H1 (cell line): ENCODE measurements around the gene PSIP1. TPM values are rescaled to one million over a fixed set of nuclear protein-coding genes. Genes with fewer than 3 reads are reported as not detected.

ENCODE experiments used
- CTCF ChIA-PET: fragments of 300-600 bp; sonication (Branson Sonifier 250); formaldehyde crosslinking; loops from one replicate; lab custom pipeline; 2021; ENCODE audit not compliant: partially characterized antibody; lab: Charles Lee
- POLR2A ChIA-PET: fragments of 300-600 bp; sonication (Branson Sonifier 250); formaldehyde crosslinking; loops from one replicate; lab custom pipeline; 2021; ENCODE audit warnings: inconsistent platforms; ENCODE audit not compliant: partially characterized antibody; lab: Charles Lee
- DNase-seq, 2 experiments: peaks; one replicate each; pipeline versions ENCODE4 v3.0.0 to v3.0.0-alpha.2; 2010 to 2022; ENCODE audit warnings: low spot score in 2 of 2, low read depth in 1 of 2, mixed read lengths in 1 of 2
- FAIRE-seq: peaks from 2 replicates; lab custom pipeline; 2011; peaks lifted over from hg19 to GRCh38; lab: Jason Lieb, UNC
- H2AFZ ChIP-seq: 2 replicates; pipeline ENCODE4 v1.8.1; 2012; ENCODE audit warnings: low read length, inconsistent platforms
- H2AK5ac ChIP-seq: 2 replicates; pipeline ENCODE4 v1.6.1; 2013; ENCODE audit warnings: low read depth, low read length
- H2BK120ac ChIP-seq: replicated peaks from 2 replicates; pipeline ENCODE3; 2013; ENCODE audit warnings: low read depth, low read length, inconsistent platforms
- H2BK12ac ChIP-seq: 2 replicates; pipeline ENCODE4 v1.6.1; 2013; ENCODE audit warnings: low read depth, low read length
- H2BK15ac ChIP-seq: 2 replicates; pipeline ENCODE4 v1.6.1; 2013; ENCODE audit warnings: low read length
- H2BK20ac ChIP-seq: 2 replicates; pipeline ENCODE4 v1.6.1; 2013; ENCODE audit warnings: low read length
- H2BK5ac ChIP-seq: 2 replicates; pipeline ENCODE4 v1.6.1; 2013; ENCODE audit warnings: low read depth, low read length
- H3K14ac ChIP-seq: 2 replicates; pipeline ENCODE4 v1.6.1; 2013; ENCODE audit warnings: inconsistent platforms; ENCODE audit not compliant: insufficient read length
- H3K18ac ChIP-seq: 2 replicates; pipeline ENCODE4 v1.6.1; 2013; ENCODE audit warnings: low read length; ENCODE audit errors: extremely low read depth
- H3K23ac ChIP-seq: 2 replicates; pipeline ENCODE4 v1.6.1; 2013; ENCODE audit warnings: inconsistent platforms; ENCODE audit not compliant: insufficient read length
- H3K23me2 ChIP-seq: 2 replicates; pipeline ENCODE4 v1.6.1; 2013; ENCODE audit warnings: low read depth, low read length
- H3K27ac ChIP-seq: 2 replicates; pipeline ENCODE4 v1.6.1; 2011; ENCODE audit warnings: low read depth, low read length, inconsistent platforms
- H3K27me3 ChIP-seq, 4 experiments: replicated peaks in 1 of 4; 1 replicate in 1 of 4; 2 replicates in 3 of 4; pipeline versions ENCODE4 v1.6.1 to v1.8.1; 2011 to 2013; ENCODE audit warnings: low read length in 3 of 4, mild to moderate bottlenecking in 3 of 4, inconsistent platforms in 2 of 4, mixed read lengths in 2 of 4, moderate library complexity in 1 of 4; ENCODE audit not compliant: control insufficient read depth in 3 of 4, insufficient read depth in 3 of 4; ENCODE audit errors: extremely low read depth in 1 of 4
- H3K36me3 ChIP-seq, 4 experiments: 2 replicates each; pipeline versions ENCODE4 v1.6.1 to v1.8.1; 2011 to 2013; ENCODE audit warnings: mild to moderate bottlenecking in 4 of 4, low read length in 3 of 4, moderate library complexity in 2 of 4, control low read depth in 1 of 4, inconsistent platforms in 1 of 4; ENCODE audit not compliant: insufficient read depth in 4 of 4, control insufficient read depth in 2 of 4
- H3K4ac ChIP-seq: replicated peaks from 2 replicates; pipeline ENCODE3; 2013; ENCODE audit warnings: low read length, low read depth, mixed read lengths, inconsistent platforms; ENCODE audit not compliant: insufficient read length
- H3K4me1 ChIP-seq, 4 experiments: replicated peaks in 1 of 4; 1 replicate in 1 of 4; 2 replicates in 3 of 4; pipeline versions ENCODE4 v1.6.1 to v1.8.1; 2011 to 2013; ENCODE audit warnings: low read length in 3 of 4, inconsistent platforms in 2 of 4, mixed read lengths in 1 of 4; ENCODE audit not compliant: insufficient read depth in 4 of 4, control insufficient read depth in 3 of 4
- H3K4me2 ChIP-seq, 2 experiments: 2 replicates each; pipeline versions ENCODE4 v1.6.1 to v1.8.1; 2011 to 2013; ENCODE audit warnings: low read depth in 2 of 2, low read length in 2 of 2, control low read depth in 1 of 2, inconsistent platforms in 1 of 2, mild to moderate bottlenecking in 1 of 2; ENCODE audit not compliant: insufficient read depth in 1 of 2
- H3K4me3 ChIP-seq, 4 experiments: fragments of 200-600, 300-600 bp in 1 of 4; sonication (generic), shearing (Covaris generic), sonication (Bioruptor Twin) in 1 of 4; 2 replicates each; pipeline versions ENCODE4 v1.5.1 to v1.8.1; 2011 to 2016; ENCODE audit warnings: low read length in 4 of 4, low read depth in 3 of 4, control low read depth in 2 of 4, inconsistent platforms in 2 of 4, mild to moderate bottlenecking in 2 of 4, mixed read lengths in 1 of 4, moderate library complexity in 1 of 4; ENCODE audit not compliant: insufficient read depth in 2 of 4; ENCODE audit errors: extremely low read depth in 1 of 4
- H3K56ac ChIP-seq: replicated peaks from 2 replicates; pipeline ENCODE3; 2013; ENCODE audit warnings: low read depth, mild to moderate bottlenecking, mixed read lengths, low read length, inconsistent platforms; ENCODE audit not compliant: insufficient read length
- H3K79me1 ChIP-seq: 2 replicates; pipeline ENCODE4 v1.6.1; 2013; ENCODE audit warnings: low read depth, low read length, control low read depth
- H3K79me2 ChIP-seq, 2 experiments: 2 replicates each; pipeline versions ENCODE4 v1.6.1 to v1.8.1; 2012 to 2013; ENCODE audit warnings: low read length in 2 of 2, mild to moderate bottlenecking in 2 of 2, inconsistent platforms in 1 of 2; ENCODE audit not compliant: insufficient read depth in 2 of 2, control insufficient read depth in 1 of 2
- H3K9ac ChIP-seq, 4 experiments: replicated peaks in 1 of 4; 1 replicate in 1 of 4; 2 replicates in 3 of 4; pipeline versions ENCODE4 v1.6.1 to v1.8.1; 2011 to 2013; ENCODE audit warnings: low read depth in 3 of 4, low read length in 3 of 4, control low read depth in 2 of 4, mild to moderate bottlenecking in 2 of 4, moderate library complexity in 2 of 4, inconsistent platforms in 1 of 4; ENCODE audit errors: extremely low read depth in 1 of 4
- H3K9me3 ChIP-seq, 2 experiments: 2 replicates each; pipeline versions ENCODE4 v1.6.1 to v1.8.1; 2012 to 2013; ENCODE audit warnings: mild to moderate bottlenecking in 2 of 2, moderate library complexity in 2 of 2, control low read depth in 1 of 2, inconsistent platforms in 1 of 2, low read depth in 1 of 2, low read length in 1 of 2, mixed read lengths in 1 of 2; ENCODE audit not compliant: insufficient read depth in 2 of 2
- H4K20me1 ChIP-seq, 2 experiments: replicated peaks in 1 of 2; 2 replicates each; pipeline versions ENCODE3 to v1.8.1; 2011 to 2013; ENCODE audit warnings: inconsistent platforms in 2 of 2, low read length in 2 of 2, mild to moderate bottlenecking in 1 of 2; ENCODE audit not compliant: insufficient read depth in 2 of 2, control insufficient read depth in 1 of 2
- H4K5ac ChIP-seq: 2 replicates; pipeline ENCODE4 v1.6.1; 2013; ENCODE audit warnings: low read length, low read depth, mixed read lengths, inconsistent platforms; ENCODE audit not compliant: insufficient read length
- H4K8ac ChIP-seq: 2 replicates; pipeline ENCODE4 v1.8.0; 2013; ENCODE audit warnings: mild to moderate bottlenecking, moderate library complexity, low read length, inconsistent platforms; ENCODE audit not compliant: insufficient read depth; ENCODE audit errors: extremely low read depth
- H4K91ac ChIP-seq: replicated peaks from 2 replicates; pipeline ENCODE3; 2013; ENCODE audit warnings: low read length, mixed read lengths, inconsistent platforms; ENCODE audit not compliant: insufficient read length
- ATF2 ChIP-seq: IDR thresholded peaks from 2 replicates; pipeline ENCODE4 v1.6.1; 2012; ENCODE audit warnings: low read length, inconsistent platforms
- BACH1 ChIP-seq: IDR thresholded peaks from 2 replicates; pipeline ENCODE4 v1.6.1; 2012; ENCODE audit warnings: low read length, improper control_type of control experiment
- EP300 ChIP-seq, 2 experiments: IDR thresholded peaks; 1 replicate in 1 of 2; 2 replicates in 1 of 2; pipeline ENCODE4 v1.6.1; 2011 to 2012; ENCODE audit warnings: low read depth in 2 of 2, low read length in 2 of 2, mild to moderate bottlenecking in 2 of 2, borderline replicate concordance in 1 of 2, inconsistent platforms in 1 of 2, moderate library complexity in 1 of 2
- JUN ChIP-seq: IDR thresholded peaks from 2 replicates; pipeline ENCODE4 v1.6.1; 2011; ENCODE audit warnings: low read depth, mild to moderate bottlenecking, improper control_type of control experiment, low read length
- NANOG ChIP-seq: IDR thresholded peaks from 2 replicates; pipeline ENCODE4 v1.6.1; 2011; ENCODE audit warnings: low read length, low read depth, mild to moderate bottlenecking, inconsistent platforms; ENCODE audit not compliant: insufficient read depth, poor library complexity, severe bottlenecking
- SP2 ChIP-seq: IDR thresholded peaks from 2 replicates; pipeline ENCODE4 v1.6.1; 2012; ENCODE audit warnings: mild to moderate bottlenecking, low read length, inconsistent platforms
- TAF1 ChIP-seq: IDR thresholded peaks from 2 replicates; pipeline ENCODE4 v1.6.1; 2011; ENCODE audit warnings: mild to moderate bottlenecking, low read depth, low read length
- WGBS, 2 experiments: shearing (Covaris generic) in 1 of 2; methylation state at CpG; one replicate each; pipeline versions ENCODE4 v1.1.6 to v1.1.7; 2013 to 2015; ENCODE audit warnings: low lambda C conversion rate in 2 of 2, mixed read lengths in 2 of 2, inconsistent platforms in 1 of 2, low coverage in 1 of 2, missing lambda C conversion rate in 1 of 2; ENCODE audit not compliant: insufficient replicate concordance in 2 of 2, insufficient coverage in 1 of 2, insufficient read length in 1 of 2; ENCODE audit errors: extremely low coverage in 1 of 2, missing lambda C conversion rate in 1 of 2; 5-methylcytosine and 5-hydroxymethylcytosine counted together
- polyA plus RNA-seq, 7 experiments: library from polyadenylated mRNA; depleted of rRNA in 3 of 7; stranded (reverse) in 5 of 7; unstranded in 2 of 7; fragments of >200 nt in 5 of 7; fragments of 200-250 nt in 2 of 7; gene quantifications; 1 replicate in 5 of 7; 2 replicates in 1 of 7; 4 replicates in 1 of 7; pipeline versions ENCODE4 v1.2.1 to v1.2.3, GENCODE V29; 2011 to 2013; ENCODE audit warnings: missing spikeins in 2 of 7, mixed read lengths in 2 of 7
- total RNA-seq: library from RNA; stranded (reverse); fragmentation: NEBNext Ultra II Directional; extraction: Animal tissue kit (Norgen Biotek cat#: 25700); gene quantifications from 2 replicates; pipeline ENCODE4 v1.2.1, GENCODE V29; 2021

Gene PSIP1
- total and polyA plus RNA-seq, 2 of the 8 experiments (the other 6 are each of a cell fraction or from before 2014, with no cell fraction given): 63.3 to 387 TPM

DNA sequence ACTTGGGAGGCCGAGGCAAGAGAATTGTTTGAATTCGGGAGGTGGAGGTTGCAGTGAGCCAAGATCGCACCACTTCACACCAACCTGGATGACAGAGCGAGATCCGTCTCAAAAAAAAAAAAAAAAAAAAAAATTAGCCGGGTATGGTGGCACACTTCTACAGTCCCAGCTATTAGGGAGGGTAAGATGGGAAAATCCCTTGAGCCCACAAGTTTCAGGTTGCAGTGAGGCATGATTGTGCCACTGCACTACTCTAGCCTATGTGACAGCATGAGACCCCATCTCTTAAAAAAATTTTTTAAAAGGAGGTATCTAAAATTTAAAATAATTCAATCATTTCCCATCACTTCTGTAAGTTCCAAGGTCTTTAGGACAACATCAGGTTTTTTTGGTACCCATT, 26.0 kb downstream of the PSIP1 start:
- no peak overlapping the region for H2AK5ac ChIP-seq
- H3K23ac ChIP-seq: no peak overlapping the region
- no peak overlapping the region for H3K4me3 ChIP-seq
- H3K36me3 ChIP-seq: peaks cover 2 to 85% (median 42%) of the 10 kb centered on the region in 4 experiments; a peak in 7 of 8 replicates
- no peak overlapping the region for H3K4ac ChIP-seq
- H3K27ac ChIP-seq: no peak overlapping the region
- no peak overlapping the region for H4K5ac ChIP-seq
- H3K4me1 ChIP-seq: peaks cover 0 to 2% (median 0%) of the 10 kb centered on the region in 4 experiments; a peak in 1 of 7 replicates
- no peaks in the 10 kb centered on the region for H3K23me2 ChIP-seq
- H4K8ac ChIP-seq: no peak overlapping the region
- POLR2A ChIA-PET: interaction anchor here (1.1 to 4.6 kb wide), 6 partner anchors 11 to 26 kb away, joined by 4 to 29 read pairs (median 6); partner anchors contain the start of gene PSIP1
- no peak overlapping the region for H3K4me2 ChIP-seq
- peaks cover 0 to 86% of the 10 kb centered on the region in 2 experiments; a peak in 3 of 4 replicates for H3K79me2 ChIP-seq
- no peak overlapping the region for H3K14ac ChIP-seq
- H2BK120ac ChIP-seq: no peak overlapping the region
- FAIRE-seq (no peak), DNase-seq (no peak)
- no peak overlapping the region for H4K91ac ChIP-seq
- no peak overlapping the region for H3K9ac ChIP-seq
- H2BK12ac ChIP-seq: no peak overlapping the region
- no peaks in the 10 kb centered on the region for H3K9me3 ChIP-seq
- CTCF ChIA-PET: interaction anchor here (0.6 to 2.2 kb wide), 6 partner anchors 9 to 122 kb away, joined by 3 to 6 read pairs (median 4); no protein-coding TSS in a partner anchor
- H3K18ac ChIP-seq: no peak overlapping the region
- no peaks in the 10 kb centered on the region; the same call in 1 of the 2 replicates for H3K79me1 ChIP-seq
- 100% methylated on average over 3 of the region's 6 CpGs; no CpG with 5 or more reads in 1 of the 2 experiments for WGBS, 2 experiments
- H3K56ac ChIP-seq: no peak overlapping the region
- H2BK15ac ChIP-seq: no peak overlapping the region
- no peaks in the 10 kb centered on the region for H3K27me3 ChIP-seq
- no peak overlapping the region for H2BK5ac ChIP-seq
- peaks cover 3 to 5% of the 10 kb centered on the region in 2 experiments for H4K20me1 ChIP-seq
- H2AFZ ChIP-seq: no peak overlapping the region
- H2BK20ac ChIP-seq: no peak overlapping the region
- no peak for TF ChIP-seq NANOG
- no peak for TF ChIP-seq SP2
- TF ChIP-seq ATF2: no peak
- TF ChIP-seq EP300 (IDR thresholded peaks at IDR 0.05; ENCODE audit: borderline replicate concordance in 1 of 2, low read depth in 2 of 2, low read length in 2 of 2): no peak
- TF ChIP-seq TAF1: no peak
- no peak for TF ChIP-seq BACH1
- TF ChIP-seq JUN: no peak
